ENCODE data around the gene NPIPB2.

The NPIPB2 gene

GRCh38 chr16:11913425-11914079 is 28.3 kb downstream of the NPIPB2 start:
- Histone ChIP-seq H3K4me1 (ENCODE audit: control insufficient read depth in 1 of 2, insufficient read depth in 1 of 2, low read depth in 1 of 2, low read length in 1 of 2) (peaks cover 25 to 29% of the 10 kb centered on the region in 2 experiments), H3K4me3 (ENCODE audit: low read depth in 1 of 2, low read length in 1 of 2) (peak overlapping the region; percentile 69 to 98), H3K27ac (peak overlapping the region; percentile 87), H3K36me3 (no peaks in the 10 kb centered on the region), H3K9me3 (no peaks in the 10 kb centered on the region), H3K27me3 (peaks cover 4% of the 10 kb centered on the region)
- no peak for TF ChIP-seq CTCF (IDR thresholded peaks at IDR 0.05)

- H3K27me3 ChIP-seq: no peaks in the 10 kb centered on the region
- no peaks in the 10 kb centered on the region for H3K36me3 ChIP-seq
- no peaks in the 10 kb centered on the region for H3K9me3 ChIP-seq
- H3K27ac ChIP-seq: no peak overlapping the region
- H3K4me3 ChIP-seq (ENCODE audit: low read depth in 1 of 2, low read length in 1 of 2): no peak overlapping the region
- TF ChIP-seq CTCF (IDR thresholded peaks at IDR 0.05): no peak
- peaks cover 17 to 22% of the 10 kb centered on the region in 2 experiments for H3K4me1 ChIP-seq (ENCODE audit: control insufficient read depth in 1 of 2, insufficient read depth in 1 of 2, low read depth in 1 of 2, low read length in 1 of 2)
These were observed 31.9 kb downstream of the NPIPB2 start for GRCh38 chr16:11909653-11910545.

DNA sequence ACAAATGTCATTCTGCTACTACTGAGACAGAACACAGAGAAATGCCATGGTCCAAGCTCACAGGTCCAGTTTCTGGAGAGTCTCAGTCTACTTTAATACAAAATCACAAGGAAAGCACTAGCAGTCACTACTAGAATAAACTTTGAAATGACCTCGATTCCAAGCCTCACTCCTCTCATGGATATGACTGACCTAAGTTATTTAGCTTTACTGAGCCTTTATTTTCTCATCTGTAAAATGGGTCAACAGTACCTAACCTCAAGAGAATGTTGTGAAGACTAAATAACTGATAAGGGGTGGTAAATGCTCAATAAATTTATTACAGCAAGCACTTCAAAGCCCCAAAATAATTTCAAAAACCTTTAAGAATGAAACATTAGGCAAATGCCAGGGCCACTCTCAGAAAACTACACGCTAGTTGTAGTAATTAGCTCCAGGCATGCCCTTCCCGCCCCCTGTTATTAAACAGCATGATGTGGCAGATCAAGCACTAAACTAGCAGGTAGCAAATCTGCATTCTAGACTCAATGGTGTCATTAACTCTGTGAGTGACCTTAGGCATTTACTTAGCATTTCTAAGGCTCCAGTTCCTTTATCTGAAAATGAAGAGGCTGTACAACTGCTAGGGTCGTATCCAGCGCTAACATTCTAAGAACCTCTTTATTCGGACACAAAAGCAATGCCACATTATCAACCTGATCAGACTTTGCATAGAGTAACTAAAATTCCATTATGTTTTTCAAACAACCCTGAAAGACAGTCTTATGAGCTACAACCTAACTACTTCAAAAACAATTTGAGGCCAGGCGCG is 34.5 kb downstream of the NPIPB2 start:
- Histone ChIP-seq H3K9me3 (no peaks in the 10 kb centered on the region), H3K27ac (no peak overlapping the region), H3K4me1 (ENCODE audit: control insufficient read depth in 1 of 2, insufficient read depth in 1 of 2, low read depth in 1 of 2, low read length in 1 of 2) (no peaks in the 10 kb centered on the region), H3K4me3 (ENCODE audit: low read depth in 1 of 2, low read length in 1 of 2) (no peak overlapping the region), H3K36me3 (no peaks in the 10 kb centered on the region), H3K27me3 (no peaks in the 10 kb centered on the region)
- TF ChIP-seq CTCF (IDR thresholded peaks at IDR 0.05): no peak

GRCh38 chr16:11903906-11904305 is 37.9 kb downstream of the NPIPB2 start:
- Histone ChIP-seq H3K9me3 (no peaks in the 10 kb centered on the region), H3K27ac (no peak overlapping the region), H3K4me3 (ENCODE audit: low read depth in 1 of 2, low read length in 1 of 2) (no peak overlapping the region), H3K4me1 (ENCODE audit: control insufficient read depth in 1 of 2, insufficient read depth in 1 of 2, low read depth in 1 of 2, low read length in 1 of 2) (peaks cover 0 to 3% of the 10 kb centered on the region in 2 experiments), H3K27me3 (no peaks in the 10 kb centered on the region), H3K36me3 (no peaks in the 10 kb centered on the region)
- TF ChIP-seq CTCF (IDR thresholded peaks at IDR 0.05): no peak

DNA sequence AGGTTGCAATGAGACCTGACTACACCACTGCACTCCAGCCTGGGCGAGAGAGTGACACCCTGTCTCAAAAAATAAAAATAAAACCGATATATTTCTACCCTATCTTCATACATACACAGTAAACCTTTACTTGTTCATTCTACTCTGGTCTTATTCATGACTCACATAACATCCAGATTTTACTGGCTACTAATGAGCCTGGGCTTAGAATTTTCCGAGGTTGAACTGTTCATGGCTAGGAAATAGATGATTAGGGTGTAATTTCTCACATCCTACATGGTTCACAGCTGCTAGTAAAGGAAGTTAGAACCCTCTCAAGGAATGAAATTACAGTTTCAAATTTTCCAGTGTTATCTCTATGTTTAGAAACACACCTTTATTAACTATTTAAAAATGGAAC is 40.8 kb downstream of the NPIPB2 start:
- no peak for TF ChIP-seq CTCF (IDR thresholded peaks at IDR 0.05)
- H3K27me3 ChIP-seq: no peaks in the 10 kb centered on the region
- H3K9me3 ChIP-seq: no peaks in the 10 kb centered on the region
- H3K27ac ChIP-seq: no peak overlapping the region
- H3K36me3 ChIP-seq: no peaks in the 10 kb centered on the region
- H3K4me1 ChIP-seq (ENCODE audit: control insufficient read depth in 1 of 2, insufficient read depth in 1 of 2, low read depth in 1 of 2, low read length in 1 of 2): peaks cover 0 to 3% of the 10 kb centered on the region in 2 experiments
- no peak overlapping the region for H3K4me3 ChIP-seq (ENCODE audit: low read depth in 1 of 2, low read length in 1 of 2)

Data from neutrophil (primary cell).